ENCODE measurements around the gene CCDC3.

CCDC3 gene

DNA sequence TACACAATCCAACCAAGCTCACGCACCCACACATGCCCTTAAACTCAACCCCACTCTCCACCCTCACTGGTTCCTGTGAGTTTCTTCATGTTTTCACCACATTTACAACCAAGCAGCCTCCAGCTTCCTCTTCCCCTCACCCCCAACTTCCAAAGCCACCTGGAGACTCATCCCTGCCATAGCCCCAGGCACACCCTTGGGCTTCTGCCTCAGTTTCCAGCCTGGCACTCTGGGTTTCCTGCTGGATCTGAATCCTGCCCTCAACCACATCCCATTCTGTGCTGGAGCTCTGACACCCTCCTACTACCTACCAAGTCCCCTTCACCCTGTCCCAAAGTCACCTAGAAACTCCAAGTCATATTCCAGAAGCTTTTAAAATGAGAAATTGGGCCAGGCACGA is 29.4 kb downstream of the CCDC3 start:
- Histone ChIP-seq H3K9ac (ENCODE audit: low read length) (no peak overlapping the region), H3K36me3 (replicated peaks; ENCODE audit: insufficient read depth, low read length) (no peaks in the 10 kb centered on the region), H3F3A (ENCODE audit: insufficient read depth, low read length) (no peaks in the 10 kb centered on the region), H3K9me3 (replicated peaks; ENCODE audit: insufficient read depth, low read length) (no peaks in the 10 kb centered on the region), H3K4me1 (ENCODE audit: low read length) (no peaks in the 10 kb centered on the region), H4K20me1 (ENCODE audit: insufficient read depth, low read length) (no peaks in the 10 kb centered on the region), H3K27ac (ENCODE audit: low read length) (no peak overlapping the region), H3K4me2 (ENCODE audit: low read depth, low read length) (no peak overlapping the region), H3K9me2 (replicated peaks; ENCODE audit: insufficient read depth, low read length) (no peaks in the 10 kb centered on the region), H3K27me3 (replicated peaks; ENCODE audit: insufficient read depth, low read length) (no peaks in the 10 kb centered on the region), H2AFZ (ENCODE audit: low read length) (no peak overlapping the region), H3K4me3 (ENCODE audit: low read length) (no peak overlapping the region), H3K79me2 (ENCODE audit: low read length) (no peaks in the 10 kb centered on the region)
- TF ChIP-seq EZH2 (optimal IDR thresholded peaks at IDR 0.05; ENCODE audit: low read depth, low read length): no peak
- TF ChIP-seq CTCF (IDR thresholded peaks at IDR 0.05; ENCODE audit: low read length): no peak
- no peak for TF ChIP-seq EZH2phosphoT487 (IDR thresholded peaks at IDR 0.05; ENCODE audit: low read length)
- DNase-seq: no peak

DNA sequence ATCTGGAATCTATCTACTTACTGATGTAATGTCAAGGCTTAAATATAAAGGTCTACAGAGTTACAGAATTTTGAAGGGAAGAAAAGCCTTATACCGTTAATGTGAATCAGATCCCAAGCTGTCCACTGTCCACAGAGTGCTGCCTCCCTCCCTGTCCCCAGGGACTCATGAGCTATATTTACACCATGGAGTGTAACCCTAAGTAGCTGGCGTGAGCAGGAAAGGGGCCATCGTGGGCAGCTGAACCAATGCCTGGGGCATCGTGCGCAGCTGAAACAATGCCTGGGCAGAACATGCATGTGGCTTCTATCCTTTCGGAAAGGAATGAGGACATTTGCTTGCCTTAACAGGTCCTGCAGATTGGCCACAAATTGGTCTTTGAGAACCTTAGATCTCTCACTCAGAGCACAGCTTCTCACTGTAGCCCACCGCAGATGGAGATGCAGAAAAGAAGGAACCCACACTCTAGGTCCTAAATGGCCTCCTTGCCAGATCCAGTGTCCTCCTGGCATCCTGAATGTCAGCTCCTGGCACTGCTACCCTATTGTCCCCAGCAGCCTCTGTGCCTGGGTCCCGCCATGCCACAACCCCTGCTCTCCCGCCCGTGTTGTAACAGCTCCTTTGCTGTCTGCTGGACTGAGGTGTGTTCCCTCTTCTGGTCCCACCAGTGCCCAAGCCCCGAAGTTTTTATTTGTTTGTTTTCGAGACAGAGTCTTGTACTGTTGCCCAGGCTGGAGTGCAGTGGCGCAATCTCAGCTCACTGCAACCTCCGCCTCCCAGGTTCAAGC is 30.3 kb downstream of the CCDC3 start:
- Histone ChIP-seq H4K20me1 (ENCODE audit: insufficient read depth, low read length) (no peaks in the 10 kb centered on the region), H3K9me3 (replicated peaks; ENCODE audit: insufficient read depth, low read length) (no peaks in the 10 kb centered on the region), H3K27ac (ENCODE audit: low read length) (no peak overlapping the region), H3K4me1 (ENCODE audit: low read length) (no peaks in the 10 kb centered on the region), H3K79me2 (ENCODE audit: low read length) (no peaks in the 10 kb centered on the region), H3F3A (ENCODE audit: insufficient read depth, low read length) (no peaks in the 10 kb centered on the region), H3K27me3 (replicated peaks; ENCODE audit: insufficient read depth, low read length) (no peaks in the 10 kb centered on the region), H3K4me3 (ENCODE audit: low read length) (no peak overlapping the region), H2AFZ (ENCODE audit: low read length) (no peak overlapping the region), H3K4me2 (ENCODE audit: low read depth, low read length) (no peak overlapping the region), H3K36me3 (replicated peaks; ENCODE audit: insufficient read depth, low read length) (no peaks in the 10 kb centered on the region), H3K9me2 (replicated peaks; ENCODE audit: insufficient read depth, low read length) (no peaks in the 10 kb centered on the region), H3K9ac (ENCODE audit: low read length) (no peak overlapping the region)
- DNase-seq: no peak
- TF ChIP-seq EZH2phosphoT487 (IDR thresholded peaks at IDR 0.05; ENCODE audit: low read length): no peak
- no peak for TF ChIP-seq CTCF (IDR thresholded peaks at IDR 0.05; ENCODE audit: low read length)
- no peak for TF ChIP-seq EZH2 (optimal IDR thresholded peaks at IDR 0.05; ENCODE audit: low read depth, low read length)

- H3K9me3 ChIP-seq (replicated peaks; ENCODE audit: insufficient read depth, low read length): no peaks in the 10 kb centered on the region
- no peaks in the 10 kb centered on the region for H4K20me1 ChIP-seq (ENCODE audit: insufficient read depth, low read length)
- H3K27ac ChIP-seq (ENCODE audit: low read length): no peak overlapping the region
- H3F3A ChIP-seq (ENCODE audit: insufficient read depth, low read length): no peaks in the 10 kb centered on the region
- H3K4me2 ChIP-seq (ENCODE audit: low read depth, low read length): no peak overlapping the region
- no peak for DNase-seq
- H3K79me2 ChIP-seq (ENCODE audit: low read length): no peaks in the 10 kb centered on the region
- no peak overlapping the region for H3K4me3 ChIP-seq (ENCODE audit: low read length)
- H2AFZ ChIP-seq (ENCODE audit: low read length): no peak overlapping the region
- H3K9ac ChIP-seq (ENCODE audit: low read length): no peak overlapping the region
- no peaks in the 10 kb centered on the region for H3K27me3 ChIP-seq (replicated peaks; ENCODE audit: insufficient read depth, low read length)
- no peaks in the 10 kb centered on the region for H3K4me1 ChIP-seq (ENCODE audit: low read length)
- TF ChIP-seq CTCF (IDR thresholded peaks at IDR 0.05; ENCODE audit: low read length) (no peak), EZH2 (optimal IDR thresholded peaks at IDR 0.05; ENCODE audit: low read depth, low read length) (no peak), EZH2phosphoT487 (IDR thresholded peaks at IDR 0.05; ENCODE audit: low read length) (no peak)
- H3K9me2 ChIP-seq (replicated peaks; ENCODE audit: insufficient read depth, low read length): no peaks in the 10 kb centered on the region
- no peaks in the 10 kb centered on the region for H3K36me3 ChIP-seq (replicated peaks; ENCODE audit: insufficient read depth, low read length)
Measured at GRCh38 chr10:12969951-12970350, 31.6 kb downstream of the CCDC3 start.
